ENCODE results near the gene CHD5.

Gene CHD5

DNA sequence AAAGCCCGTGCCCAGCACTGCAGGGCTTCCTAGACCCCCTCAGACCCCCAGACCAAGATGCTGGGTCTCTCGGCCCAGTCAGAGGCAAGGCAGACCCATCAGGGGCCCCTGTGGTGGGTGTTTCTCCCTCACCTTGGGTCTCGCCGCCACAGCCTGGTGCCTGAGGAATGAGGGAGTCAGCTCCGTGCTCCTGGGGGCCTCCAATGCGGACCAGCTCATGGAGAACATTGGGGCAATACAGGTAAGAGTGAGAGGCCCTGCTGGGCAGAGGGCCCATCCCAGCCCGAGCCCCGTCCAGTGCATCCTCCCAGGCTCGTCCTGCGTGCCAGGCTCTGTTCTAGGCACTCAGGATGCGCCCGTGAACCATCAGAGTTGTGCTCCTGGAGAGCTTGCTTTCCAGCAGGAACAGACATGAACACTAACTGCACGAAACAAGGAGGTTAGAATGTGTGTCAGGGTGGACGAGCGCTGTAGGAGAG lies 83.0 kb downstream of the CHD5 start:
- TF ChIP-seq, protein P1, sequence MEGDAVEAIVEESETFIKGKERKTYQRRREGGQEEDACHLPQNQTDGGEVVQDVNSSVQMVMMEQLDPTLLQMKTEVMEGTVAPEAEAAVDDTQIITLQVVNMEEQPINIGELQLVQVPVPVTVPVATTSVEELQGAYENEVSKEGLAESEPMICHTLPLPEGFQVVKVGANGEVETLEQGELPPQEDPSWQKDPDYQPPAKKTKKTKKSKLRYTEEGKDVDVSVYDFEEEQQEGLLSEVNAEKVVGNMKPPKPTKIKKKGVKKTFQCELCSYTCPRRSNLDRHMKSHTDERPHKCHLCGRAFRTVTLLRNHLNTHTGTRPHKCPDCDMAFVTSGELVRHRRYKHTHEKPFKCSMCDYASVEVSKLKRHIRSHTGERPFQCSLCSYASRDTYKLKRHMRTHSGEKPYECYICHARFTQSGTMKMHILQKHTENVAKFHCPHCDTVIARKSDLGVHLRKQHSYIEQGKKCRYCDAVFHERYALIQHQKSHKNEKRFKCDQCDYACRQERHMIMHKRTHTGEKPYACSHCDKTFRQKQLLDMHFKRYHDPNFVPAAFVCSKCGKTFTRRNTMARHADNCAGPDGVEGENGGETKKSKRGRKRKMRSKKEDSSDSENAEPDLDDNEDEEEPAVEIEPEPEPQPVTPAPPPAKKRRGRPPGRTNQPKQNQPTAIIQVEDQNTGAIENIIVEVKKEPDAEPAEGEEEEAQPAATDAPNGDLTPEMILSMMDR (IDR thresholded peaks at IDR 0.05) = no peak
- TF ChIP-seq ZFX (IDR thresholded peaks at IDR 0.05; ENCODE audit: borderline replicate concordance) = no peak
- no peak overlapping the region for H3K27ac ChIP-seq

- H3K27ac ChIP-seq = no peak overlapping the region
- no peak for TF ChIP-seq ZFX (IDR thresholded peaks at IDR 0.05; ENCODE audit: borderline replicate concordance)
- TF ChIP-seq, protein P1 (IDR thresholded peaks at IDR 0.05) = no peak
Measured at GRCh38 chr1:6096243-6097116, 83.6 kb downstream of the CHD5 start.

- no peak overlapping the region for H3K27ac ChIP-seq
- no peak for TF ChIP-seq ZFX (IDR thresholded peaks at IDR 0.05; ENCODE audit: borderline replicate concordance)
- TF ChIP-seq, protein P1 (IDR thresholded peaks at IDR 0.05) = no peak
Measured at GRCh38 chr1:6095511-6096242, 84.4 kb downstream of the CHD5 start.

GRCh38 chr1:6094801-6095505 lies 85.2 kb downstream of the CHD5 start:
- no peak overlapping the region for H3K27ac ChIP-seq

DNA sequence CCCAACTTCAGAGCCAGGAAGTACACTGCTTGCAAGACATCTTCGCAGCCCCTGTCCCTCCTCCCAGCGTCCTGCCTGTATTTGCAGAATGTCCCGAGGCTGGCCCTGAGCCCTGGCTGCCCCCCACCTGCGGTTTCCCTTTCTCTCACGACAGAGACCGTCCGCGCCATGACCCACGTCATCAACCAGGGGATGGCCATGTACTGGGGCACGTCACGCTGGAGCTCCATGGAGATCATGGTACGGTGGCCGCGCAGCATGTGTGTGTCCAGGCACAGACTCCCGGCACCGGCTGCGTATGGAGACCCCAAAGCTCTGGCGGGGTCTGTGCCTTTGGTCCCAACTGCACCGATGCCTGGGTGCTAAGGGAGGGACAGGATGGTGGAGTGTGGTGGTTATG lies 85.9 kb downstream of the CHD5 start:
- TF ChIP-seq, protein P1 (IDR thresholded peaks at IDR 0.05) = no peak
- TF ChIP-seq ZFX (IDR thresholded peaks at IDR 0.05; ENCODE audit: borderline replicate concordance) = no peak
- H3K27ac ChIP-seq = no peak overlapping the region

More at GRCh38 chr1:6094801-6095505, 85.2 kb downstream of the CHD5 start:
- TF ChIP-seq, protein P1 (IDR thresholded peaks at IDR 0.05) = no peak
- TF ChIP-seq ZFX (IDR thresholded peaks at IDR 0.05; ENCODE audit: borderline replicate concordance) = no peak

DNA sequence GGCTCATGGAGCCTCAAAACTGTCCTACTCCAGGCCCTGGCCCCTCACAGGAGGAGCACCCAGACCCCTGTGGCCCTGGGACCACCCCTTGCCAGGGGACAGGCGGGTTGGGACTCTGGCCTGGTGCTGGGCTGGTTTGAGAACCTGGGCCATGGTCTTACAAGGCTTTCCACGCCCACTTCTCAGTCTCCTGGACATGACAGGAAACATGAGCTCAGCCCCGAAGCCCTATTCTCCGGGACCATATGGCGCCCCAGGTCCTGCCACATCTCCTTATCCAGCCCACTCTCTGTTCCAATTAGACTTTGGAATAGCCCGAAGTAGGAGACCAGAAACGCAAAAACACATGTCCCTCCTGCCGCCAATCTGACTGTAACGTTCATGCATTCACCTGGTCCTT lies 86.5 kb downstream of the CHD5 start:
- no peak overlapping the region for H3K27ac ChIP-seq
- TF ChIP-seq, protein P1 (IDR thresholded peaks at IDR 0.05) = no peak
- no peak for TF ChIP-seq ZFX (IDR thresholded peaks at IDR 0.05; ENCODE audit: borderline replicate concordance)
